ENCODE measurements around the gene ARHGAP44.

Gene ARHGAP44

GRCh38 chr17:12995106-12995895 lies 206.0 kb downstream of the ARHGAP44 start:
- no peak for DNase-seq (ENCODE audit: low spot score)

- no peak for DNase-seq (ENCODE audit: low spot score)
Measured at GRCh38 chr17:12995896-12996295, 206.6 kb downstream of the ARHGAP44 start.

- no peak for DNase-seq (ENCODE audit: low spot score)
Measured at GRCh38 chr17:12996357-12996756, 207.1 kb downstream of the ARHGAP44 start.

GRCh38 chr17:12996941-12997340 lies 207.6 kb downstream of the ARHGAP44 start:
- DNase-seq (ENCODE audit: low spot score) = no peak

- no peak for DNase-seq (ENCODE audit: low spot score)
Measured at GRCh38 chr17:12998461-12998860, 209.2 kb downstream of the ARHGAP44 start.

- no peak for DNase-seq (ENCODE audit: low spot score)
Measured at GRCh38 chr17:12998874-12999273, 209.6 kb downstream of the ARHGAP44 start.

GRCh38 chr17:13000561-13000960 lies 211.3 kb downstream of the ARHGAP44 start:
- no peak for DNase-seq (ENCODE audit: low spot score)

- no peak for DNase-seq (ENCODE audit: low spot score)
Measured at GRCh38 chr17:13001991-13002615, 212.8 kb downstream of the ARHGAP44 start.

- DNase-seq (ENCODE audit: low spot score) = peak; percentile 69
Measured at GRCh38 chr17:13002761-13003453, 213.6 kb downstream of the ARHGAP44 start.

- no peak for DNase-seq (ENCODE audit: low spot score)
Measured at GRCh38 chr17:13003454-13003851, 214.2 kb downstream of the ARHGAP44 start.

- DNase-seq (ENCODE audit: low spot score) = no peak
Measured at GRCh38 chr17:13003927-13004326, 214.6 kb downstream of the ARHGAP44 start.

GRCh38 chr17:13004336-13004735 lies 215.0 kb downstream of the ARHGAP44 start:
- no peak for DNase-seq (ENCODE audit: low spot score)

GRCh38 chr17:13005530-13005929 lies 216.2 kb downstream of the ARHGAP44 start:
- DNase-seq (ENCODE audit: low spot score) = no peak

- DNase-seq (ENCODE audit: low spot score) = no peak
Measured at GRCh38 chr17:13008461-13008860, 219.2 kb downstream of the ARHGAP44 start.

GRCh38 chr17:13010959-13011358 lies 221.7 kb downstream of the ARHGAP44 start:
- DNase-seq (ENCODE audit: low spot score) = no peak

- no peak for DNase-seq (ENCODE audit: low spot score)
Measured at GRCh38 chr17:13014801-13015200, 225.5 kb downstream of the ARHGAP44 start.

GRCh38 chr17:13016881-13017654 lies 227.8 kb downstream of the ARHGAP44 start:
- no peak for DNase-seq (ENCODE audit: low spot score)

- peak; percentile 99 for DNase-seq (ENCODE audit: low spot score)
Measured at GRCh38 chr17:13017655-13018459, 228.6 kb downstream of the ARHGAP44 start, which contains the start of gene ELAC2. ELAC2 (minus strand) TSS chr17:13018027; CDS start chr17:13017947, 80 bp downstream.

- no peak for DNase-seq (ENCODE audit: low spot score)
Measured at GRCh38 chr17:13024016-13024415, 234.7 kb downstream of the ARHGAP44 start.

GRCh38 chr17:13024526-13025257 lies 235.4 kb downstream of the ARHGAP44 start:
- DNase-seq (ENCODE audit: low spot score) = peak; percentile 72

GRCh38 chr17:13025258-13025627 lies 235.9 kb downstream of the ARHGAP44 start:
- no peak for DNase-seq (ENCODE audit: low spot score)

Data from hematopoietic multipotent progenitor cell treated with erythropoietin and hydrocortisone succinate and interleukin-3 and kit ligand, for 15 days (in vitro differentiated cells).